GM23338 (cell line): ENCODE results near the gene ZNF394. TPM values are rescaled to one million over a fixed set of nuclear protein-coding genes. Genes with fewer than 3 reads are reported as not detected.

Source experiments
- ATAC-seq: fragments of 200-7000 bp; cut with Tn5 transposase; 3 replicates; pipeline ENCODE4 v1.9.1; 2020
- DNase-seq: peaks from one replicate; pipeline ENCODE4 v3.0.0-alpha.2; 2015; ENCODE audit warnings: low spot score
- H2AFZ ChIP-seq: fragments of 200-600 bp; sonication (generic); 2 replicates; pipeline ENCODE4 v1.8.0; 2016; ENCODE audit warnings: antibody characterized with exemption, mild to moderate bottlenecking, moderate library complexity
- H3F3A ChIP-seq: fragments of 200-600 bp; sonication (generic); replicated peaks from 2 replicates; pipeline ENCODE4 v1.8.0; 2017; ENCODE audit warnings: antibody characterized with exemption, mixed run types, low read depth
- H3K27ac ChIP-seq: fragments of 200-600 bp; sonication (generic); 2 replicates; pipeline ENCODE4 v1.6.1; 2016; ENCODE audit warnings: low read depth
- H3K27me3 ChIP-seq: fragments of 200-600 bp; sonication (generic); 2 replicates; pipeline ENCODE4 v1.8.0; 2016; ENCODE audit warnings: mild to moderate bottlenecking, mixed run types, moderate library complexity; ENCODE audit not compliant: insufficient read depth
- H3K36me3 ChIP-seq: fragments of 200-600 bp; sonication (generic); 2 replicates; pipeline ENCODE4 v1.8.0; 2016; ENCODE audit warnings: mild to moderate bottlenecking; ENCODE audit not compliant: insufficient read depth
- H3K4me1 ChIP-seq: fragments of 200-600 bp; sonication (generic); 2 replicates; pipeline ENCODE4 v1.8.0; 2016; ENCODE audit warnings: mild to moderate bottlenecking, moderate library complexity; ENCODE audit not compliant: insufficient read depth
- H3K4me2 ChIP-seq: fragments of 200-600 bp; sonication (generic); 2 replicates; pipeline ENCODE4 v1.7.1; 2017; ENCODE audit warnings: mixed run types
- H3K4me3 ChIP-seq: fragments of 200-600 bp; sonication (generic); 2 replicates; pipeline ENCODE4 v1.6.1; 2016; ENCODE audit warnings: mixed run types
- H3K79me2 ChIP-seq: fragments of 200-600 bp; sonication (generic); replicated peaks from 2 replicates; pipeline ENCODE4 v1.8.0; 2017; ENCODE audit warnings: mild to moderate bottlenecking; ENCODE audit not compliant: insufficient read depth
- H3K9me2 ChIP-seq: fragments of 200-600 bp; sonication (generic); 2 replicates; pipeline ENCODE4 v1.8.0; 2017; ENCODE audit not compliant: insufficient read depth
- H4K20me1 ChIP-seq: fragments of 200-600 bp; sonication (generic); replicated peaks from 2 replicates; pipeline ENCODE4 v1.8.0; 2017; ENCODE audit warnings: mild to moderate bottlenecking; ENCODE audit not compliant: insufficient read depth
- H3K27ac Mint-ChIP-seq: 2 replicates; pipeline ENCODE4 v1.8.0; 2020; ENCODE audit warnings: inconsistent platforms, mild to moderate bottlenecking, moderate library complexity, mixed read lengths
- H3K27me3 Mint-ChIP-seq: 3 replicates; pipeline ENCODE4 v1.8.0; 2022; ENCODE audit warnings: low read depth, mild to moderate bottlenecking, moderate library complexity, mixed read lengths, inconsistent platforms; ENCODE audit not compliant: insufficient read depth, poor library complexity
- H3K36me3 Mint-ChIP-seq: 3 replicates; pipeline ENCODE4 v1.8.0; 2021; ENCODE audit warnings: low read depth, mild to moderate bottlenecking, inconsistent platforms, moderate library complexity, mixed read lengths
- H3K4me1 Mint-ChIP-seq: 3 replicates; pipeline ENCODE4 v1.8.0; 2020; ENCODE audit warnings: mild to moderate bottlenecking, inconsistent platforms, mixed read lengths
- H3K4me3 Mint-ChIP-seq: 3 replicates; pipeline ENCODE4 v1.8.0; 2021; ENCODE audit warnings: moderate library complexity, mild to moderate bottlenecking, inconsistent platforms, mixed read lengths
- H3K9me3 Mint-ChIP-seq: 3 replicates; pipeline ENCODE4 v1.8.0; 2020; ENCODE audit warnings: moderate library complexity, mild to moderate bottlenecking, inconsistent platforms, mixed read lengths
- CREB1 ChIP-seq: fragments of 250-450 bp; sonication (Bioruptor Pico); IDR thresholded peaks from 2 replicates; pipeline ENCODE4 v1.5.0; 2020; ENCODE audit warnings: low read depth, mild to moderate bottlenecking, moderate library complexity
- CTCF ChIP-seq, 2 experiments: fragments of 200-600 bp in 1 of 2; sonication (generic) in 1 of 2; conservative IDR thresholded peaks; 2 replicates each; pipeline versions ENCODE4 v1.5.1 to v1.6.1; 2016 to 2017; ENCODE audit warnings: antibody characterized with exemption in 2 of 2, low read depth in 2 of 2, mild to moderate bottlenecking in 2 of 2, moderate library complexity in 1 of 2
- ETS1 ChIP-seq: IDR thresholded peaks from 2 replicates; pipeline ENCODE4 v1.6.1; 2016; ENCODE audit warnings: antibody characterized with exemption
- EZH2 ChIP-seq: fragments of 200-600 bp; sonication (generic); IDR thresholded peaks from one replicate; pipeline ENCODE4 v1.8.0; 2017; ENCODE audit warnings: antibody characterized with exemption, mild to moderate bottlenecking, low read depth; ENCODE audit not compliant: unreplicated experiment
- EZH2phosphoT487 ChIP-seq: fragments of 200-600 bp; sonication (generic); IDR thresholded peaks from one replicate; pipeline ENCODE4 v1.8.1; 2018; ENCODE audit warnings: antibody characterized with exemption; ENCODE audit not compliant: unreplicated experiment
- JUNB ChIP-seq: IDR thresholded peaks from one replicate; pipeline ENCODE4 v1.6.1; 2016; ENCODE audit warnings: antibody characterized with exemption; ENCODE audit not compliant: unreplicated experiment
- NANOG ChIP-seq: IDR thresholded peaks from 2 replicates; pipeline ENCODE4 v1.6.1; 2016; ENCODE audit warnings: antibody characterized with exemption, borderline replicate concordance
- POLR2AphosphoS5 ChIP-seq: IDR thresholded peaks from 2 replicates; pipeline ENCODE4 v1.6.1; 2016; ENCODE audit warnings: antibody characterized with exemption, low read depth
- REST ChIP-seq: IDR thresholded peaks from one replicate; pipeline ENCODE4 v1.6.1; 2018; ENCODE audit warnings: antibody characterized with exemption; ENCODE audit not compliant: unreplicated experiment
- STAT1 ChIP-seq: IDR thresholded peaks from one replicate; pipeline ENCODE4 v1.6.1; 2016; ENCODE audit warnings: antibody characterized with exemption; ENCODE audit not compliant: unreplicated experiment
- ZNF114 ChIP-seq: fragments of 250-450 bp; sonication (Bioruptor Pico); IDR thresholded peaks from 2 replicates; pipeline ENCODE4 v1.5.0; 2020; ENCODE audit warnings: mild to moderate bottlenecking, moderate library complexity
- ZNF331 ChIP-seq: fragments of 250-450 bp; sonication (Bioruptor Pico); IDR thresholded peaks from 2 replicates; pipeline ENCODE4 v1.5.0; 2020; ENCODE audit warnings: low read depth, mild to moderate bottlenecking, moderate library complexity
- ZNF462 ChIP-seq: fragments of 250-450 bp; sonication (Bioruptor Pico); IDR thresholded peaks from 2 replicates; pipeline ENCODE4 v1.5.0; 2020; ENCODE audit warnings: mild to moderate bottlenecking, moderate library complexity
- polyA plus RNA-seq: library from polyadenylated mRNA; unstranded; fragments of >200 nt; fragmentation: Nextera tagmentation; extraction: Ambion mirVana; gene quantifications from 2 replicates; pipeline ENCODE4 v1.2.1, GENCODE V29; 2016
- total RNA-seq: library from RNA; depleted of rRNA; stranded (reverse); fragments of >200 nt; shearing (Covaris generic); gene quantifications from 2 replicates; pipeline ENCODE4 v1.2.3, GENCODE V29; 2014

ZNF394 gene
- total and polyA plus RNA-seq, 2 experiments from 2014 or later, result 12.6 to 26.9 TPM

- no peak for TF ChIP-seq ZNF462 (CRISPR knock-in tag)
- no peak for TF ChIP-seq ETS1
Observed at GRCh38 chr7:99543081-99543671, 43.1 kb upstream of the ZNF394 start (continued).

- Mint-ChIP-seq H3K4me3 (no peak overlapping the region; the same call in 2 of the 3 replicates), H3K27me3 (peaks cover 11% of the 10 kb centered on the region), H3K36me3 (peaks cover 43% of the 10 kb centered on the region), H3K4me1 (no peaks in the 10 kb centered on the region), H3K9me3 (peaks cover 92% of the 10 kb centered on the region), H3K27ac (no peak overlapping the region)
- H2AFZ ChIP-seq, result no peak overlapping the region
- ATAC-seq (no peak), DNase-seq (no peak)
- no peak overlapping the region for H3K27ac ChIP-seq
- no peaks in the 10 kb centered on the region for H3K9me2 ChIP-seq
- H3K36me3 ChIP-seq, result no peaks in the 10 kb centered on the region; the same call in 1 of the 2 replicates
- no peak overlapping the region for H3K4me2 ChIP-seq
- no peaks in the 10 kb centered on the region for H3K79me2 ChIP-seq
- no peaks in the 10 kb centered on the region for H3F3A ChIP-seq
- no peak overlapping the region for H3K4me3 ChIP-seq
- H3K4me1 ChIP-seq, result no peaks in the 10 kb centered on the region
- no peaks in the 10 kb centered on the region for H3K27me3 ChIP-seq
- no peaks in the 10 kb centered on the region for H4K20me1 ChIP-seq
- TF ChIP-seq NANOG (no peak), CTCF (conservative IDR thresholded peaks at IDR 0.05; ENCODE audit: low read depth in 2 of 2) (no peak), REST (no peak), ZNF114 (CRISPR knock-in tag) (no peak), JUNB (no peak), STAT1 (no peak), EZH2 (no peak), POLR2AphosphoS5 (no peak), CREB1 (CRISPR knock-in tag) (no peak), EZH2phosphoT487 (no peak), ZNF331 (CRISPR knock-in tag) (no peak)
Observed at GRCh38 chr7:99541212-99541611, 41.1 kb upstream of the ZNF394 start.
